Measurements from ENCODE around the gene IFI27.

DNA sequence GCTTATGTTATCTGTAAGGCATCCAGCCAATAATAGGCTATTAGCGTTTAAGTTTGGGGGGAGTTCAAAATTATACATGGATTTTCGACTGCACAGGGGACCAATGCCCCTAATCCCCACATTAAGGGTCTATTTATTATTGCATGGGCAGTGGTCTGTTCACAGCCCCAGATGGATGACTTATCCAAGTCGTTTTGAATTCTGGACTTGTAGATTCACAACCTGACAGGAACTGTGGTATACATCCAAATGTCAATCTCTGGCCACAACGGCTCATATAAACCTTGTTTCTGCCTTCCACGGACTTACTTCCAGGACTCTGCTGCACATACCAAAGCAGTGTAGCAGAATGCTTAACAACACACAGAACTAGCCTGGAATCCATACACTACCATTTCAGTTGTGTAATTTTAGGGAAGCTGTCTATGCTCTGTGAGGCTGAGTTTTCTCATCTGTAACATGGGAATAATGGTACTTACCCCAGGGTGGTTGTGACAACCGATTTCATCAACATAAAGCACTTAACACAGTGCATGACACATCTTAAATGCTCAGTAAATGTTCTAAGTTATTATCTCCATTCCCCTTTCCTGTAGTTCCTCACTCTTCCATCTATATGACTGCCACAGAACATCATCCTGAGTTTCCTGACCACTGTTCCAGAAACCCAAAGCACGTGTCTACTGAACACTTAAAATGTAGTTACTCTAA lies 33.3 kb upstream of the IFI27 start:
- TF ChIP-seq RFX5 (IDR thresholded peaks at IDR 0.05; ENCODE audit: low read depth, low read length) (no peak), FOS (IDR thresholded peaks at IDR 0.05; ENCODE audit: low read depth, low read length) (no peak), POLR2A (IDR thresholded peaks at IDR 0.05; ENCODE audit: low read depth, low read length) (no peak), MXI1 (IDR thresholded peaks at IDR 0.05; ENCODE audit: borderline replicate concordance, low read depth, low read length) (no peak), MAFK (IDR thresholded peaks at IDR 0.05; ENCODE audit: low read depth, low read length) (no peak), SMC3 (IDR thresholded peaks at IDR 0.05; ENCODE audit: low read depth, low read length) (no peak), RAD21 (IDR thresholded peaks at IDR 0.05; ENCODE audit: low read length) (no peak)
- TF ChIP-seq, protein P1, sequence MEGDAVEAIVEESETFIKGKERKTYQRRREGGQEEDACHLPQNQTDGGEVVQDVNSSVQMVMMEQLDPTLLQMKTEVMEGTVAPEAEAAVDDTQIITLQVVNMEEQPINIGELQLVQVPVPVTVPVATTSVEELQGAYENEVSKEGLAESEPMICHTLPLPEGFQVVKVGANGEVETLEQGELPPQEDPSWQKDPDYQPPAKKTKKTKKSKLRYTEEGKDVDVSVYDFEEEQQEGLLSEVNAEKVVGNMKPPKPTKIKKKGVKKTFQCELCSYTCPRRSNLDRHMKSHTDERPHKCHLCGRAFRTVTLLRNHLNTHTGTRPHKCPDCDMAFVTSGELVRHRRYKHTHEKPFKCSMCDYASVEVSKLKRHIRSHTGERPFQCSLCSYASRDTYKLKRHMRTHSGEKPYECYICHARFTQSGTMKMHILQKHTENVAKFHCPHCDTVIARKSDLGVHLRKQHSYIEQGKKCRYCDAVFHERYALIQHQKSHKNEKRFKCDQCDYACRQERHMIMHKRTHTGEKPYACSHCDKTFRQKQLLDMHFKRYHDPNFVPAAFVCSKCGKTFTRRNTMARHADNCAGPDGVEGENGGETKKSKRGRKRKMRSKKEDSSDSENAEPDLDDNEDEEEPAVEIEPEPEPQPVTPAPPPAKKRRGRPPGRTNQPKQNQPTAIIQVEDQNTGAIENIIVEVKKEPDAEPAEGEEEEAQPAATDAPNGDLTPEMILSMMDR (conservative IDR thresholded peaks at IDR 0.05; ENCODE audit: low read depth, low read length): no peak
- TF ChIP-seq, protein P2, sequence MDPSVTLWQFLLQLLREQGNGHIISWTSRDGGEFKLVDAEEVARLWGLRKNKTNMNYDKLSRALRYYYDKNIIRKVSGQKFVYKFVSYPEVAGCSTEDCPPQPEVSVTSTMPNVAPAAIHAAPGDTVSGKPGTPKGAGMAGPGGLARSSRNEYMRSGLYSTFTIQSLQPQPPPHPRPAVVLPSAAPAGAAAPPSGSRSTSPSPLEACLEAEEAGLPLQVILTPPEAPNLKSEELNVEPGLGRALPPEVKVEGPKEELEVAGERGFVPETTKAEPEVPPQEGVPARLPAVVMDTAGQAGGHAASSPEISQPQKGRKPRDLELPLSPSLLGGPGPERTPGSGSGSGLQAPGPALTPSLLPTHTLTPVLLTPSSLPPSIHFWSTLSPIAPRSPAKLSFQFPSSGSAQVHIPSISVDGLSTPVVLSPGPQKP (IDR thresholded peaks at IDR 0.05; ENCODE audit: borderline replicate concordance, low read depth, low read length): no peak
- TF ChIP-seq, protein P3, sequence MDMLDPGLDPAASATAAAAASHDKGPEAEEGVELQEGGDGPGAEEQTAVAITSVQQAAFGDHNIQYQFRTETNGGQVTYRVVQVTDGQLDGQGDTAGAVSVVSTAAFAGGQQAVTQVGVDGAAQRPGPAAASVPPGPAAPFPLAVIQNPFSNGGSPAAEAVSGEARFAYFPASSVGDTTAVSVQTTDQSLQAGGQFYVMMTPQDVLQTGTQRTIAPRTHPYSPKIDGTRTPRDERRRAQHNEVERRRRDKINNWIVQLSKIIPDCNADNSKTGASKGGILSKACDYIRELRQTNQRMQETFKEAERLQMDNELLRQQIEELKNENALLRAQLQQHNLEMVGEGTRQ (IDR thresholded peaks at IDR 0.05; ENCODE audit: low read depth, low read length): no peak

Data from IMR-90 (cell line).